Measurements from ENCODE around the gene PHACTR3. TPM values are rescaled to one million over a fixed set of nuclear protein-coding genes. Genes with fewer than 3 reads are reported as not detected.

The PHACTR3 gene
- total RNA-seq, 1 donor = not detected

DNA sequence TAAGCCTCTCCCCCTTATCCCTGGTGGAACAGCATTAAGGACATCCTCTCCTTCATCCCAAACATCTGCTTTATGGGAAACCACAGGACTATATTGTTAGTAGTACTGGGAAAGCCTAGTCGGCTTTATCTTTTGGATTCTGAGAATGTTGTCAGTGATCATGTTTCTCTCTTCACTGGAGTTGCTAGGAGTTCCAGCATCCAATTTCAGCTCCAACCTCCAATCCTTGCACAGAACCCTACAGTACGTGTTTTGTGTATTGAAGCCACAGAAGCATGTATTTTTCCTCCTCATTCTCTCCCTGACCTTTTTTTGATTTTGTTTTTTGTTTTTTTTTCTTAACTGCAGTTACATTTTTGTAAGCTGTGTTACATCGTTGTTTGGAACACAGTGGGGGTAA lies 84.0 kb downstream of the PHACTR3 start:
- H3K4me3 ChIP-seq (ENCODE audit: low read depth, low read length) = no peak overlapping the region
- TF ChIP-seq CTCF (IDR thresholded peaks at IDR 0.05; ENCODE audit: insufficient read depth, low read depth, low read length) = no peak
- no peak for DNase-seq (ENCODE audit: low read depth)

- no peak for DNase-seq (ENCODE audit: low read depth)
- no peak overlapping the region for H3K4me3 ChIP-seq (ENCODE audit: low read depth, low read length)
- TF ChIP-seq CTCF (IDR thresholded peaks at IDR 0.05; ENCODE audit: insufficient read depth, low read depth, low read length) = no peak
These were observed 84.7 kb downstream of the PHACTR3 start for GRCh38 chr20:59688999-59689398.

DNA sequence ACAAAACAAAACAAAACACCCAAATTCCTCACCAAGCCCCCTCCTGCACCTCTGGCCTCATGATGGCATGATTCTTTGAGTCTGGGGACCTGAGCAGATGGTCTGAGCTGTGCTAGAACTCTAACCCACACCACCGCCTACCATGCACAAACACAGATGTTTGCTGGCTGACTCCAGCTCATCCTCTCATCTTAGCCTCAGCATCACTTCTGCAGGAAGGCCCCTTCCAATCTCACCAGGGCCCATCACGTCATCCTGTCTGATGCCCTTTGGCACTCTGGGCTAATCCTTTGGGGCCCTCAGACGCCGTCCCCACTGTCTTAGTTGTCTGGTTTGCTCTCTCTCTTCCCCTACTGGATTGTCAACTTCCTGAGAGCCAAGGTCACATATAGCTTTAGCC lies 85.8 kb downstream of the PHACTR3 start:
- no peak for DNase-seq (ENCODE audit: low read depth)
- no peak for TF ChIP-seq CTCF (IDR thresholded peaks at IDR 0.05; ENCODE audit: insufficient read depth, low read depth, low read length)
- H3K4me3 ChIP-seq (ENCODE audit: low read depth, low read length) = no peak overlapping the region

GRCh38 chr20:59690976-59691375 lies 86.6 kb downstream of the PHACTR3 start:
- no peak for TF ChIP-seq CTCF (IDR thresholded peaks at IDR 0.05; ENCODE audit: insufficient read depth, low read depth, low read length)
- no peak overlapping the region for H3K4me3 ChIP-seq (ENCODE audit: low read depth, low read length)
- DNase-seq (ENCODE audit: low read depth) = no peak

DNA sequence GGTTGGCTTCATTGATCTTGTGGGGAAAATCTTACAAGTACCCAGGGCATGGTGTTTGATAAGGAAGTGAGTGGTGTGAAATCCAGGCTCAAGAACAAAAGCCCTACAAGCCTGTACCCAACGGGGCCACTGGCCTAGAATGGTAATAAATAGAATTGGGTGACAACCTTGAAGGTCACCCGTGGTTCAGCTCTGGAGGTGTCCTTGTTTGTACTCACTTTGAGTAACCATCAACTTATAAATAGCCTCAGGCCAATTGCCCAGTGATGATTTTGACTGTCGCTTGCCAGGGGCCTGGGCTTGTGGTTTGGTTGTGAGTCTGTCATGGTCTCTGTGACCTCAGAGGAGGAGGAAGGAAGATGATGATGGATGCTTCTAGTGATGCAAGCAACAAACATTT lies 87.8 kb downstream of the PHACTR3 start:
- no peak for TF ChIP-seq CTCF (IDR thresholded peaks at IDR 0.05; ENCODE audit: insufficient read depth, low read depth, low read length)
- no peak for DNase-seq (ENCODE audit: low read depth)
- H3K4me3 ChIP-seq (ENCODE audit: low read depth, low read length) = no peak overlapping the region

DNA sequence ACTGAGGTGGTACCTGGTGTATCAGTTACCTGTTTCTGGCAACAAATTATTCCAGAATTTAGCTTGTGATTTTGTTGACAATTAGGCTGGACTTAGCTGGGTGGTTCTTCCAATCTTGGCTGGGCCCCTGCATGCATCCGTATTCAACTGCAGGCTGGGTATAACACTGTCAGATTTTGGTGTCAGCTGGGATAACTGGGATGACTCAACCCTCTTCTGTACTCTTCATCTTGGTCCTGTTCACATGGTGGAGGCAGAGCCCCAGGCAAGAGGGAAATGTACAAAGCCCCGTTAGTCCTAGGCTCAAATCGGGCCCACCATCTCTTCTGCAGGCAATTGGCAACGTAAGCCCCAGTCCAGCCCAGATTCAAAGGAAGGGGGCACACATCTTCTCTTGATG lies 89.2 kb downstream of the PHACTR3 start:
- DNase-seq (ENCODE audit: low read depth) = no peak
- H3K4me3 ChIP-seq (ENCODE audit: low read depth, low read length) = no peak overlapping the region
- TF ChIP-seq CTCF (IDR thresholded peaks at IDR 0.05; ENCODE audit: insufficient read depth, low read depth, low read length) = no peak

GRCh38 chr20:59696476-59696875 lies 92.1 kb downstream of the PHACTR3 start:
- no peak overlapping the region for H3K4me3 ChIP-seq (ENCODE audit: low read depth, low read length)
- no peak for TF ChIP-seq CTCF (IDR thresholded peaks at IDR 0.05; ENCODE audit: insufficient read depth, low read depth, low read length)
- no peak for DNase-seq (ENCODE audit: low read depth)

All from fibroblast of villous mesenchyme (primary cell).